ENCODE measurements around the gene MAP3K14.

Gene MAP3K14

DNA sequence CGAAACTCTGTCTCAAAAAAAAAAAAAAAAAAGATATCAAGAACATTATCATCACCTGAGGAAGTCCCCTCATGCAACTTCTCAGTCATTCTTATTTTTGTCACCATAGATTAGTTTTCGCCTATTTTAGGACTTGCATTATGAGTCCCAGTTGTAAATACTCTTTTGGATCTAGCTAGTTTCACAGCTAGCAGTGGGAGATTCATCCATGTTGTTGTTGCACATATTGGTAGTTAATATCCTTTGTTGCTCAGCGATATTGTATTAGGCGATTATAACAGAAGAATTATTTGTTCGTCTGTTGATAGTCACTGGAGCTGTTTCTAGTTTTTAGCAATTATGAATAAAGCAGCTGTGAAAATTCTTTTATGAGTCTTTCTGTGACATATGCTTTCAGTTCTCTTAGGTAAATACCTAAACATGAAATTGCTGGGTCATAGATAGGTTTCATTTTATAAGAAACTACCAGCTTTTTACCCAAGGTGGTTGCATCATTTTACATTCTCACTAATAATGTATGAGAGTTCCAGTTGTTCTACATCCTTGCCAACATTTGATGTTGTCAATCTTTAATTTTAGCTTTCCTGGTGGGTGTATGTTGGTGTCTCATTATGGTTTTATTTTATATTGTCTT, 40.7 kb upstream of the MAP3K14 start:
- H2AFZ ChIP-seq (ENCODE audit: low read length): no peak overlapping the region

DNA sequence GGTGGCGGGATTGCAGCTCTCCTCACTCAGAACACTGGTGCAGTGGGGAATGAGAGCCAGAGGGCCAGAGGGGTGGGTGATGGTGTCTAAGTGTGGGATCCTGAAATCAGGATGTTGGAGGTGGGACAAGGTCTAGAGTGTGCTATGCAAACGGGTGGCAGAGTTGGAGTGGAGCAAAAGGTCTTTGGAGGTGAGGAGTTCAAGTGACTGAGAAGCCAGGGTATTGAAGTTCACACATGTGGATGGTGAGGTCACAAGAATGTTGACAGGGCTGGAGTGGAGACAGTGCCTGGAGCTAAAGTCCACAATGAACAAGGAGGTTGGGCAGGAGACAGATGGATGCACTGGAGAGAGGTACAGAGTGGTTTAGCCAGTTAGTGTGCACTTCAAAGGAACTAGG, 38.3 kb upstream of the MAP3K14 start:
- Histone ChIP-seq H3K36me3 (ENCODE audit: insufficient read depth, low read length) (no peaks in the 10 kb centered on the region), H3K9me2 (replicated peaks; ENCODE audit: low read depth, low read length) (no peaks in the 10 kb centered on the region), H3F3A (ENCODE audit: low read depth) (no peaks in the 10 kb centered on the region), H3K79me2 (ENCODE audit: insufficient read depth, low read length) (no peaks in the 10 kb centered on the region), H3K4me1 (ENCODE audit: insufficient read depth, low read length, poor library complexity, severe bottlenecking) (no peaks in the 10 kb centered on the region), H3K9me3 (ENCODE audit: insufficient read depth, low read depth, low read length) (no peaks in the 10 kb centered on the region), H2AFZ (ENCODE audit: low read length) (no peak overlapping the region), H3K9ac (ENCODE audit: low read depth, low read length, poor library complexity, severe bottlenecking) (no peak overlapping the region), H3K27me3 (ENCODE audit: insufficient read depth, low read length, poor library complexity, severe bottlenecking) (no peaks in the 10 kb centered on the region), H3K4me3 (ENCODE audit: low read length, poor library complexity, severe bottlenecking) (no peak overlapping the region), H4K20me1 (ENCODE audit: insufficient read depth, low read length, poor library complexity, severe bottlenecking) (no peaks in the 10 kb centered on the region), H3K4me2 (ENCODE audit: low read depth, low read length, poor library complexity, severe bottlenecking) (no peak overlapping the region)
- TF ChIP-seq, protein P1, sequence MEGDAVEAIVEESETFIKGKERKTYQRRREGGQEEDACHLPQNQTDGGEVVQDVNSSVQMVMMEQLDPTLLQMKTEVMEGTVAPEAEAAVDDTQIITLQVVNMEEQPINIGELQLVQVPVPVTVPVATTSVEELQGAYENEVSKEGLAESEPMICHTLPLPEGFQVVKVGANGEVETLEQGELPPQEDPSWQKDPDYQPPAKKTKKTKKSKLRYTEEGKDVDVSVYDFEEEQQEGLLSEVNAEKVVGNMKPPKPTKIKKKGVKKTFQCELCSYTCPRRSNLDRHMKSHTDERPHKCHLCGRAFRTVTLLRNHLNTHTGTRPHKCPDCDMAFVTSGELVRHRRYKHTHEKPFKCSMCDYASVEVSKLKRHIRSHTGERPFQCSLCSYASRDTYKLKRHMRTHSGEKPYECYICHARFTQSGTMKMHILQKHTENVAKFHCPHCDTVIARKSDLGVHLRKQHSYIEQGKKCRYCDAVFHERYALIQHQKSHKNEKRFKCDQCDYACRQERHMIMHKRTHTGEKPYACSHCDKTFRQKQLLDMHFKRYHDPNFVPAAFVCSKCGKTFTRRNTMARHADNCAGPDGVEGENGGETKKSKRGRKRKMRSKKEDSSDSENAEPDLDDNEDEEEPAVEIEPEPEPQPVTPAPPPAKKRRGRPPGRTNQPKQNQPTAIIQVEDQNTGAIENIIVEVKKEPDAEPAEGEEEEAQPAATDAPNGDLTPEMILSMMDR (conservative IDR thresholded peaks at IDR 0.05; ENCODE audit: low read length): no peak
- no peak for TF ChIP-seq EZH2phosphoT487 (IDR thresholded peaks at IDR 0.05; ENCODE audit: borderline replicate concordance)

More for the DNA sequence above, 40.7 kb upstream of the MAP3K14 start:
- Histone ChIP-seq H3K4me2 (ENCODE audit: low read depth, low read length, poor library complexity, severe bottlenecking) (no peak overlapping the region), H3F3A (ENCODE audit: low read depth) (no peaks in the 10 kb centered on the region), H3K9ac (ENCODE audit: low read depth, low read length, poor library complexity, severe bottlenecking) (no peak overlapping the region), H3K79me2 (ENCODE audit: insufficient read depth, low read length) (no peaks in the 10 kb centered on the region), H3K27me3 (ENCODE audit: insufficient read depth, low read length, poor library complexity, severe bottlenecking) (no peaks in the 10 kb centered on the region), H3K9me2 (replicated peaks; ENCODE audit: low read depth, low read length) (no peaks in the 10 kb centered on the region), H3K4me1 (ENCODE audit: insufficient read depth, low read length, poor library complexity, severe bottlenecking) (no peaks in the 10 kb centered on the region), H3K4me3 (ENCODE audit: low read length, poor library complexity, severe bottlenecking) (no peak overlapping the region), H3K36me3 (ENCODE audit: insufficient read depth, low read length) (no peaks in the 10 kb centered on the region), H3K9me3 (ENCODE audit: insufficient read depth, low read depth, low read length) (no peaks in the 10 kb centered on the region), H4K20me1 (ENCODE audit: insufficient read depth, low read length, poor library complexity, severe bottlenecking) (no peaks in the 10 kb centered on the region)
- TF ChIP-seq, protein P1 (conservative IDR thresholded peaks at IDR 0.05; ENCODE audit: low read length): no peak
- TF ChIP-seq EZH2phosphoT487 (IDR thresholded peaks at IDR 0.05; ENCODE audit: borderline replicate concordance): no peak

DNA sequence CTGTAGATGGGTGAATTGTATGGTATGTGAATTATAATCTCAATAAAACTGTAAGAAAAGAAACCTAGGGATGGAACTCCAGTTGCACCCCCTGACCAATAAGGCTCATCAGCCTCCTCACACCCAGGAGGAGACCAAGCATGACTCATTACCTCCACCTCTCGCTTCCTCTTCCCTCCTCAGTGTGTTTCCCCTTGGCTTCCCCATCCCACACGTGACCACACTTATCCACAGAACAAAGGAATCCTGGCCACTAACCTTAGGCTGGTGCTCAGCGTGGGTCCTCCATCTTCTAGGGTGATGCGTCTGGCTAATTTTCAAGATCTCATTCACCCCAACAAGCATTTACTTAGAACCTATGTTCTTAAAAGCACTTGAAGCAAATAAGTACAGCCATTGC, 36.2 kb upstream of the MAP3K14 start:
- Histone ChIP-seq H3K36me3 (ENCODE audit: insufficient read depth, low read length) (no peaks in the 10 kb centered on the region), H3K9ac (ENCODE audit: low read depth, low read length, poor library complexity, severe bottlenecking) (no peak overlapping the region)

More for the DNA sequence above, 36.2 kb upstream of the MAP3K14 start:
- no peaks in the 10 kb centered on the region for H4K20me1 ChIP-seq (ENCODE audit: insufficient read depth, low read length, poor library complexity, severe bottlenecking)
- no peak overlapping the region for H3K4me3 ChIP-seq (ENCODE audit: low read length, poor library complexity, severe bottlenecking)
- H3K4me1 ChIP-seq (ENCODE audit: insufficient read depth, low read length, poor library complexity, severe bottlenecking): no peaks in the 10 kb centered on the region
- H3K27me3 ChIP-seq (ENCODE audit: insufficient read depth, low read length, poor library complexity, severe bottlenecking): no peaks in the 10 kb centered on the region
- no peak overlapping the region for H3K4me2 ChIP-seq (ENCODE audit: low read depth, low read length, poor library complexity, severe bottlenecking)
- no peaks in the 10 kb centered on the region for H3F3A ChIP-seq (ENCODE audit: low read depth)
- TF ChIP-seq, protein P1 (conservative IDR thresholded peaks at IDR 0.05; ENCODE audit: low read length): no peak
- no peak for TF ChIP-seq EZH2phosphoT487 (IDR thresholded peaks at IDR 0.05; ENCODE audit: borderline replicate concordance)
- H3K9me3 ChIP-seq (ENCODE audit: insufficient read depth, low read depth, low read length): no peaks in the 10 kb centered on the region
- H3K9me2 ChIP-seq (replicated peaks; ENCODE audit: low read depth, low read length): no peaks in the 10 kb centered on the region
- H2AFZ ChIP-seq (ENCODE audit: low read length): peak overlapping the region; percentile 58; the same call in 1 of the 2 replicates
- H3K79me2 ChIP-seq (ENCODE audit: insufficient read depth, low read length): no peaks in the 10 kb centered on the region
